Measurements from ENCODE around the gene SYPL2. TPM values are rescaled to one million over a fixed set of nuclear protein-coding genes. Genes with fewer than 3 reads are reported as not detected.

The SYPL2 gene
- total RNA-seq, 1 experiment from 2014 or later = 2.5 TPM

DNA sequence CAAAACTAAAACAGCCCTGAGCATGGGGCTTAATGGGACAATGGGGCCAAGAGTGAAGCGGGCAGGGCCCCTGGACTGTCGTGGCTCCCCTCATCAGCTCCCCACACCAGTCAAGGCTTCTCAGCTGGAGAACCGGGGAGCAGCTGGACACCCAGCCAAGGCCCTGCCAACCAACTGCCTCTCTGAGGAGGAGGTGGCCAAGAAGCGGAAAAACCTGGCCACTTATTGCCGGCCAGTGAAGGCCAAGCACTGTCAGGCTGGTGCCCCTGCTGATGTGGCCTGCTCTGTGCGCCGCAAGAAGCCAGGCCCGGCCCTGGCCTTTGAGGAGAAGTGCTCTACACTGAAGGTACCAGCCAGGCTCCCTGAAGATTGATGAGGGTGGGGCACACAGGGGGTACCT lies 25.0 kb downstream of the SYPL2 start:
- no peak overlapping the region for H3K4me3 Mint-ChIP-seq
- H3K79me1 ChIP-seq (ENCODE audit: insufficient read depth, low read depth, low read length, poor library complexity, severe bottlenecking) = no peaks in the 10 kb centered on the region
- no CpG with 5 or more reads among the region's 8 CpGs for WGBS (ENCODE audit: extremely low coverage, insufficient read length, low lambda C conversion rate)
- TF ChIP-seq, protein P1, sequence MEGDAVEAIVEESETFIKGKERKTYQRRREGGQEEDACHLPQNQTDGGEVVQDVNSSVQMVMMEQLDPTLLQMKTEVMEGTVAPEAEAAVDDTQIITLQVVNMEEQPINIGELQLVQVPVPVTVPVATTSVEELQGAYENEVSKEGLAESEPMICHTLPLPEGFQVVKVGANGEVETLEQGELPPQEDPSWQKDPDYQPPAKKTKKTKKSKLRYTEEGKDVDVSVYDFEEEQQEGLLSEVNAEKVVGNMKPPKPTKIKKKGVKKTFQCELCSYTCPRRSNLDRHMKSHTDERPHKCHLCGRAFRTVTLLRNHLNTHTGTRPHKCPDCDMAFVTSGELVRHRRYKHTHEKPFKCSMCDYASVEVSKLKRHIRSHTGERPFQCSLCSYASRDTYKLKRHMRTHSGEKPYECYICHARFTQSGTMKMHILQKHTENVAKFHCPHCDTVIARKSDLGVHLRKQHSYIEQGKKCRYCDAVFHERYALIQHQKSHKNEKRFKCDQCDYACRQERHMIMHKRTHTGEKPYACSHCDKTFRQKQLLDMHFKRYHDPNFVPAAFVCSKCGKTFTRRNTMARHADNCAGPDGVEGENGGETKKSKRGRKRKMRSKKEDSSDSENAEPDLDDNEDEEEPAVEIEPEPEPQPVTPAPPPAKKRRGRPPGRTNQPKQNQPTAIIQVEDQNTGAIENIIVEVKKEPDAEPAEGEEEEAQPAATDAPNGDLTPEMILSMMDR (conservative IDR thresholded peaks at IDR 0.05) = no peak
- H4K8ac ChIP-seq (replicated peaks; ENCODE audit: insufficient read length, low read depth, low read length) = no peak overlapping the region
- H2BK15ac ChIP-seq (ENCODE audit: low read depth, low read length) = no peak overlapping the region
- no peaks in the 10 kb centered on the region for H3K27me3 Mint-ChIP-seq (ENCODE audit: low read depth)
- no peak for DNase-seq
- no peak overlapping the region for H3K27ac Mint-ChIP-seq
- H3T11ph ChIP-seq (ENCODE audit: low read length) = no peak overlapping the region
- no peak overlapping the region for H3K4me2 ChIP-seq (ENCODE audit: insufficient read depth, insufficient read length, low read length)
- no peak overlapping the region for H4K91ac ChIP-seq (ENCODE audit: insufficient read length, low read depth, low read length)
- H4K20me1 ChIP-seq (ENCODE audit: control insufficient read depth, insufficient read depth, insufficient read length) = no peaks in the 10 kb centered on the region
- H3K36me3 Mint-ChIP-seq (ENCODE audit: insufficient read depth in 1 of 3, low read depth in 3 of 3) = peaks cover 3 to 48% (median 9%) of the 10 kb centered on the region in 3 experiments; a peak in 5 of 7 replicates
- no peaks in the 10 kb centered on the region for H3K4me1 ChIP-seq (ENCODE audit: insufficient read depth, low read length)
- peaks cover 0 to 7% of the 10 kb centered on the region in 2 experiments; a peak in 3 of 4 replicates for H3K4me1 Mint-ChIP-seq
- no peak overlapping the region for H3K18ac ChIP-seq (ENCODE audit: insufficient read length, low read depth, low read length)
- H3K23me2 ChIP-seq (ENCODE audit: insufficient read length, low read depth, low read length, poor library complexity, severe bottlenecking) = no peaks in the 10 kb centered on the region
- H2BK12ac ChIP-seq (ENCODE audit: insufficient read length, low read depth, low read length) = no peak overlapping the region
- no peaks in the 10 kb centered on the region for H3K9me3 Mint-ChIP-seq
- H3K14ac ChIP-seq (ENCODE audit: insufficient read depth, low read length) = no peak overlapping the region
- no peak overlapping the region for H2AFZ ChIP-seq (ENCODE audit: low read length)
- no peak overlapping the region for H2BK20ac ChIP-seq (ENCODE audit: low read depth, low read length, poor library complexity, severe bottlenecking)
- H3K27me3 ChIP-seq (ENCODE audit: insufficient read depth, low read length) = no peaks in the 10 kb centered on the region
- no peak overlapping the region for H2BK120ac ChIP-seq (ENCODE audit: low read depth, low read length, poor library complexity, severe bottlenecking)
- H2BK5ac ChIP-seq (ENCODE audit: insufficient read length, low read length) = no peak overlapping the region
- H3K79me2 ChIP-seq (ENCODE audit: insufficient read depth, low read length) = no peaks in the 10 kb centered on the region
- no peak overlapping the region for H3K23ac ChIP-seq (ENCODE audit: insufficient read length, low read depth, low read length)
- no peak overlapping the region for H3K4ac ChIP-seq (ENCODE audit: low read depth, low read length)
- H3K9me3 ChIP-seq (ENCODE audit: control insufficient read depth, low read depth, low read length) = no peaks in the 10 kb centered on the region
- H4K5ac ChIP-seq (ENCODE audit: insufficient read length, low read depth, low read length) = no peak overlapping the region
- H2AK5ac ChIP-seq (ENCODE audit: insufficient read length, low read length) = no peak overlapping the region
- H3K56ac ChIP-seq (ENCODE audit: insufficient read length, low read depth, low read length) = no peak overlapping the region
- H3K27ac ChIP-seq (ENCODE audit: insufficient read length, low read depth, low read length) = no peak overlapping the region
- H3K9ac ChIP-seq (ENCODE audit: extremely low read depth, insufficient read length, low read length) = no peak overlapping the region
